HK-2 (cell line): ENCODE data around the gene KRTAP10-8.
"Not testable (repeated sequence)": the region's sequence is repeated elsewhere in the genome, so short reads cannot be mapped to it uniquely, and the experiment has no call there.

Source experiments
- DNase-seq: peaks from one replicate; pipeline ENCODE4 v3.0.0-alpha.2; 2018; ENCODE audit not compliant: unreplicated experiment

KRTAP10-8 gene

GRCh38 chr21:44646366-44647221 lies 34.7 kb downstream of the KRTAP10-8 start, which contains the start of gene KRTAP10-11:
Gene KRTAP10-11 (plus strand): TSS chr21:44646414. CDS start chr21:44646459, 45 bp downstream.
- DNase-seq: not testable (repeated sequence)

GRCh38 chr21:44647222-44647552 lies 35.3 kb downstream of the KRTAP10-8 start:
- no peak for DNase-seq

GRCh38 chr21:44648557-44649311 lies 36.9 kb downstream of the KRTAP10-8 start:
- no peak for DNase-seq

GRCh38 chr21:44649521-44650100 lies 37.7 kb downstream of the KRTAP10-8 start:
- no peak for DNase-seq

GRCh38 chr21:44650265-44650972 lies 38.5 kb downstream of the KRTAP10-8 start:
- no peak for DNase-seq

- no peak for DNase-seq
Measured at GRCh38 chr21:44650973-44651675, 39.2 kb downstream of the KRTAP10-8 start.

- no peak for DNase-seq
Measured at GRCh38 chr21:44653123-44653522, 41.2 kb downstream of the KRTAP10-8 start.

- DNase-seq: no peak
Measured at GRCh38 chr21:44653656-44654575, 42.0 kb downstream of the KRTAP10-8 start.

- no peak for DNase-seq
Measured at GRCh38 chr21:44654576-44655175, 42.8 kb downstream of the KRTAP10-8 start, which contains the start of gene KRTAP12-4. Gene KRTAP12-4 (minus strand): TSS chr21:44654659. CDS start chr21:44654614, 45 bp downstream.

- DNase-seq: no peak
Measured at GRCh38 chr21:44656868-44657267, 45.0 kb downstream of the KRTAP10-8 start.

- no peak for DNase-seq
Measured at GRCh38 chr21:44657635-44658540, 46.0 kb downstream of the KRTAP10-8 start, which contains the start of gene KRTAP12-3. Gene KRTAP12-3 (plus strand): TSS chr21:44657932. CDS start chr21:44657980, 48 bp downstream.

- no peak for DNase-seq
Measured at GRCh38 chr21:44658541-44658910, 46.6 kb downstream of the KRTAP10-8 start.

- no peak for DNase-seq
Measured at GRCh38 chr21:44658913-44659595, 47.2 kb downstream of the KRTAP10-8 start.

GRCh38 chr21:44661567-44661966 lies 49.7 kb downstream of the KRTAP10-8 start:
- DNase-seq: not testable (repeated sequence)
